Tibial nerve (tissue), 4 donors: Measurements from ENCODE around the gene B4GALNT1.
"Not testable (repeated sequence)": the region's sequence is repeated elsewhere in the genome, so short reads cannot be mapped to it uniquely, and the experiment has no call there.

Experiments used
- CTCF ChIP-seq, 5 experiments: fragments of 200-600 bp in 3 of 5; fragments of 450-650 bp in 2 of 5; sonication (generic) in 3 of 5; IDR thresholded peaks; one replicate each; pipeline ENCODE4 v1.5.1; 2016 to 2019; ENCODE audit warnings: antibody characterized with exemption in 5 of 5, mild to moderate bottlenecking in 3 of 5, moderate library complexity in 2 of 5
- EP300 ChIP-seq, 2 donors: sonication (generic); formaldehyde crosslinking; IDR thresholded peaks; one replicate each; pipeline ENCODE4 v1.6.1; 2017; ENCODE audit warnings: antibody characterized with exemption in 2 of 2, mild to moderate bottlenecking in 1 of 2
- POLR2A ChIP-seq, 2 donors: fragments of 450-650 bp; IDR thresholded peaks; one replicate each; pipeline ENCODE4 v1.6.1; 2017; ENCODE audit warnings: antibody characterized with exemption in 2 of 2, mild to moderate bottlenecking in 2 of 2, moderate library complexity in 2 of 2

GRCh38 chr12:57646659-57647049 lies 13.7 kb upstream of the B4GALNT1 start:
- not testable (repeated sequence) for TF ChIP-seq CTCF, POLR2A, EP300 (IDR thresholded peaks at IDR 0.05)
